Endodermal cell (in vitro differentiated cells): Measurements from ENCODE around the gene CITED2. TPM values are rescaled to one million over a fixed set of nuclear protein-coding genes. Genes with fewer than 3 reads are reported as not detected.

Source experiments
- DNase-seq: peaks from one replicate; pipeline ENCODE4 v3.0.0-alpha.2; 2017
- H3K27ac ChIP-seq: 2 replicates; pipeline ENCODE4 v1.5.1; 2013; ENCODE audit warnings: mild to moderate bottlenecking, low read depth, low read length, moderate library complexity
- H3K27me3 ChIP-seq: 2 replicates; pipeline ENCODE4 v1.6.1; 2013; ENCODE audit warnings: mild to moderate bottlenecking, low read length, moderate library complexity; ENCODE audit not compliant: insufficient read depth, control insufficient read depth, poor library complexity, severe bottlenecking
- H3K36me3 ChIP-seq: 2 replicates; pipeline ENCODE4 v1.7.0; 2013; ENCODE audit warnings: mild to moderate bottlenecking, low read length, moderate library complexity; ENCODE audit not compliant: control insufficient read depth, insufficient read depth
- H3K4me1 ChIP-seq: one replicate; pipeline ENCODE4 v1.7.0; 2013; ENCODE audit warnings: low read length; ENCODE audit not compliant: control insufficient read depth, insufficient read depth
- H3K4me3 ChIP-seq: 2 replicates; pipeline ENCODE4 v1.5.1; 2013; ENCODE audit warnings: mild to moderate bottlenecking, low read length, moderate library complexity
- H3K9ac ChIP-seq: 2 replicates; pipeline ENCODE4 v1.6.1; 2013; ENCODE audit warnings: mild to moderate bottlenecking, low read length, moderate library complexity; ENCODE audit not compliant: poor library complexity, severe bottlenecking; ENCODE audit errors: extremely low read depth
- H3K9me3 ChIP-seq: 2 replicates; pipeline ENCODE4 v1.6.1; 2013; ENCODE audit warnings: mild to moderate bottlenecking, low read length, moderate library complexity; ENCODE audit not compliant: control insufficient read depth
- H3K27ac Mint-ChIP-seq: 2 replicates; pipeline ENCODE4 v1.8.0; 2020; ENCODE audit warnings: mixed read lengths
- H3K27me3 Mint-ChIP-seq: 2 replicates; pipeline ENCODE4 v1.8.0; 2021; ENCODE audit warnings: mild to moderate bottlenecking, mixed read lengths; ENCODE audit not compliant: insufficient read depth
- H3K36me3 Mint-ChIP-seq: 2 replicates; pipeline ENCODE4 v1.8.0; 2020; ENCODE audit warnings: low read depth, mixed read lengths
- H3K4me1 Mint-ChIP-seq: 2 replicates; pipeline ENCODE4 v1.8.0; 2020; ENCODE audit warnings: mixed read lengths
- H3K4me3 Mint-ChIP-seq: 2 replicates; pipeline ENCODE4 v1.8.0; 2020; ENCODE audit warnings: mild to moderate bottlenecking, moderate library complexity, mixed read lengths
- H3K9me3 Mint-ChIP-seq: 2 replicates; pipeline ENCODE4 v1.8.0; 2020; ENCODE audit warnings: mild to moderate bottlenecking, mixed read lengths
- CTCF ChIP-seq: fragments of 200-600 bp; sonication (generic); conservative IDR thresholded peaks from 2 replicates; pipeline ENCODE4 v1.5.0; 2021; ENCODE audit warnings: antibody characterized with exemption, mild to moderate bottlenecking
- WGBS, 2 experiments: methylation state at CpG; one replicate each; pipeline versions ENCODE4 v1.1.5 to v1.1.7; 2013; ENCODE audit warnings: missing lambda C conversion rate in 2 of 2, mixed read lengths in 1 of 2; ENCODE audit not compliant: insufficient coverage in 1 of 2, insufficient read length in 1 of 2; 5-methylcytosine and 5-hydroxymethylcytosine counted together
- total RNA-seq, 2 donors: library from RNA; stranded (reverse); fragmentation: NEBNext Ultra II Directional in 1 of 2; extraction: Animal tissue kit (Norgen Biotek cat#: 25700) in 1 of 2; gene quantifications; 2 replicates in 1 of 2; 3 replicates in 1 of 2; pipeline ENCODE4 v1.2.1, GENCODE V29; 2021

Gene CITED2
- total RNA-seq, 2 donors from 2014 or later: 80.2 to 118 TPM

- no peaks in the 10 kb centered on the region for H3K4me1 Mint-ChIP-seq
- WGBS, 2 experiments: 100% methylated on average over 2 of the region's 2 CpGs; no CpG with 5 or more reads in 1 of the 2 experiments
- Histone ChIP-seq H3K36me3 (no peaks in the 10 kb centered on the region), H3K9ac (no peak overlapping the region), H3K27me3 (no peaks in the 10 kb centered on the region), H3K27ac (no peak overlapping the region), H3K9me3 (no peaks in the 10 kb centered on the region), H3K4me1 (no peaks in the 10 kb centered on the region), H3K4me3 (no peak overlapping the region)
- TF ChIP-seq CTCF: no peak
- no peak overlapping the region for H3K27ac Mint-ChIP-seq
- no peak for DNase-seq
- no peaks in the 10 kb centered on the region for H3K36me3 Mint-ChIP-seq
- no peak overlapping the region for H3K4me3 Mint-ChIP-seq
- no peaks in the 10 kb centered on the region for H3K27me3 Mint-ChIP-seq
- H3K9me3 Mint-ChIP-seq: no peaks in the 10 kb centered on the region
Observed at GRCh38 chr6:139355172-139355571, 19.3 kb downstream of the CITED2 start.

DNA sequence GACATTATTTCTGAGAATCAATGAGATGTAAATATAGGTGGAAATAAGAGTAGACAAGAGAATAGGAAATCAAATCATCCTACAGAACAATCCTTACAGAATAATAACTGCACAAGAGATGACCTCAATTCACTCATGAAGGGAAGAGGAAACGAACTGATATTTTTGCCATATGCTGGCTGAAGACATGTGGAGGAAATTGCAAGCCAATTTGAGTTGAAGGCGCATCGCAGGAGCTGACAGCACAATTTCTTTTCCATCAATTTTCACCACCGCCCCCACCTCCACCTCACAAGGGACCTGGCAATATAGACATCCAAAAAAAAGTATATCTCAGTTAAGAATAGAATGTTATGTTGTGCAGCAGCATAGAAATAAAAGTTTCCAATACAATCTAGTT is 20.3 kb downstream of the CITED2 start:
- WGBS, 2 experiments: 11% methylated on average over 1 of the region's 4 CpGs; no CpG with 5 or more reads in 1 of the 2 experiments
- Mint-ChIP-seq H3K4me1 (no peaks in the 10 kb centered on the region), H3K27me3 (no peaks in the 10 kb centered on the region), H3K4me3 (no peak overlapping the region), H3K9me3 (no peaks in the 10 kb centered on the region), H3K36me3 (no peaks in the 10 kb centered on the region), H3K27ac (no peak overlapping the region)
- H3K4me1 ChIP-seq: no peaks in the 10 kb centered on the region
- no peak for TF ChIP-seq CTCF
- H3K36me3 ChIP-seq: no peaks in the 10 kb centered on the region
- no peak overlapping the region for H3K27ac ChIP-seq
- no peak overlapping the region for H3K9ac ChIP-seq
- H3K9me3 ChIP-seq: no peaks in the 10 kb centered on the region
- H3K4me3 ChIP-seq: no peak overlapping the region
- no peaks in the 10 kb centered on the region for H3K27me3 ChIP-seq
- no peak for DNase-seq

GRCh38 chr6:139349464-139350020 is 24.9 kb downstream of the CITED2 start:
- Mint-ChIP-seq H3K36me3 (no peaks in the 10 kb centered on the region), H3K4me3 (no peak overlapping the region), H3K4me1 (no peaks in the 10 kb centered on the region), H3K9me3 (no peaks in the 10 kb centered on the region), H3K27ac (no peak overlapping the region), H3K27me3 (no peaks in the 10 kb centered on the region)
- no peak overlapping the region for H3K9ac ChIP-seq
- H3K27ac ChIP-seq: no peak overlapping the region
- DNase-seq: no peak
- no peaks in the 10 kb centered on the region for H3K27me3 ChIP-seq
- no peak overlapping the region for H3K4me3 ChIP-seq
- H3K36me3 ChIP-seq: no peaks in the 10 kb centered on the region
- WGBS, 2 experiments: 64% methylated on average over 4 to 5 of the region's 5 CpGs
- no peak for TF ChIP-seq CTCF
- H3K4me1 ChIP-seq: no peaks in the 10 kb centered on the region
- no peaks in the 10 kb centered on the region for H3K9me3 ChIP-seq
